NCI-H1105 treated with DMSO at 0.1 percent for 48 hours (cell line): ENCODE measurements around the gene AK4.

Experiments
- DNase-seq: peaks from one replicate; lab custom pipeline; 2025; lab: John Stamatoyannopoulos, UW

The AK4 gene

DNA sequence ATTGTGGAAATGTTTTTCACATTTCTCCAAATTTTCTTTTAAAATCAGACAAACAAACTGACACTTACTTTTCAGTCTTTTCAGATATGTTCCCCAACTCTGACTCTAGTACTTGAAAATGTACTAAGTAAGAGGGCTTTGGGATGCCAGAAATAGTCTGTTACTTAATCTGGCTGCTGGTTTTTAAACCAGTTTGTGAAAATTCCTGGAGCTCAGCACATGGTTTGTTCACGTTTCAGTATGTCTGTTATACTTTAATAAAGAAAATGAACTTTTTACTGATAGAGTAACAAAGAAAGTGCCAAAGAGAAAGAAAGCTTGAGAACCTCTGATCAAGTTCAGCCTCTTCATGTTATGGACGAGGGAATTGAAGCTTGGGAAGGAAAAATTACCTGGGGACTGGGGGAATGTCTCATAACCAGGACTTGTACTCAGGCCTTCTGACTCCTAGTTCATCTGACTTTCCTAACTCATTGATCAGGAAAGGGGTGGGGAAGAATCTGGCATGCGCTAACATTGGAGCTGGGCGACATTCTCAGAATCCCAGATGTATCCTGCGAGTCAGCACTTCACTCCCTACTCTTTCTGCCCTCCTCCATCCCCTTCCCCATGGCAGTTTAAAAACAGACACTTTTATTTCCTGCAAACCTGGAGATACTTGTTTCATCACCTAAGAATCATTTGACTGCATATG lies 130.5 kb downstream of the AK4 start:
- DNase-seq, result no peak

DNA sequence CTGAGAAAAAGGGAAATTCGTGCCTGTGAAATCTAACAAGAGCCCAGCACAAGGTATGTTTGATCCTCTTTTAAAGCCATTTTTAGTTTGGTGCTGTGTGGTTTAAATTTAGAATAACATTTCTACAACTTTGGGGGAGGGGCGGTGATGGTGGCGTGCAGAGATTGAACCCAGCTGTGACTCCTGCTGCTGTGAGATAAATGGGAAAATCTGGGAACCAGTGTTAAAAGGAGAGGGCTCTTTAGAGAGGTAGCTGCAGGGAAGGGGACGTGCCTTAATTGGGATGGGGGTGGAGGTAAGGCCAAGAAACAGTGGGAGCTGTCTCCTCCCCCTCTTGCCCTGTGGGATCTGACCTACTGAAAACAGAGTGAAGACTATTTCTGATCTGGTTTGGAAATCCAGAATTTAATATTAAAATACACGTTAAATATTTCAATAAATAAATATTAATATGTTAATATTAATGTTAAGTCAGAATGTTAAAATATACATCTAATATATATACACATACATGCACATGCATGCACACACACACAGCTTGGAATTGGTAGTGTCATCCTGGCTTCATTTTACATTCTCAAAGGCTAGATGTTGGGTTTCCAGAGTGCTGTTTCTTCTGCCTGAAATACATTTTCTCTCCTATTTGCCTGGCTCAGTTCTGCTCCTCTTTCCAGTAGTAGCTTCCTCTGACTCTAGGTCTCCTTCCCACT lies 131.2 kb downstream of the AK4 start:
- no peak for DNase-seq
